Stomach (tissue), 4 donors: ENCODE data around the gene ABCD3.
A peak's percentile ranks its signal among the peaks of the same experiment; 100 is the strongest.

Source experiments
- CTCF ChIP-seq, 7 experiments: fragments of 450-650 bp in 4 of 7; fragments of 200-600 bp in 3 of 7; sonication (generic) in 3 of 7; IDR thresholded peaks; one replicate each; pipeline ENCODE4 v1.5.1; 2016 to 2019; ENCODE audit warnings: antibody characterized with exemption in 7 of 7, control low read depth in 2 of 7, mild to moderate bottlenecking in 1 of 7
- POLR2A ChIP-seq, 4 donors: fragments of 450-650 bp; IDR thresholded peaks; one replicate each; pipeline ENCODE4 v1.6.1; 2016; ENCODE audit warnings: antibody characterized with exemption in 4 of 4, control low read depth in 2 of 4, mild to moderate bottlenecking in 1 of 4, moderate library complexity in 1 of 4
- POLR2AphosphoS5 ChIP-seq, 3 donors: sonication (generic); formaldehyde crosslinking; IDR thresholded peaks; one replicate each; pipeline ENCODE4 v1.6.1; 2016; ENCODE audit warnings: antibody characterized with exemption in 3 of 3

GRCh38 chr1:94544706-94545490 lies 126.7 kb downstream of the ABCD3 start:
- TF ChIP-seq CTCF (IDR thresholded peaks at IDR 0.05) (no peak), POLR2A (IDR thresholded peaks at IDR 0.05) (no peak), POLR2AphosphoS5 (IDR thresholded peaks at IDR 0.05) (peak; percentile 43 to 89 (median 56))
